Esophagus squamous epithelium (tissue), 4 donors: ENCODE data around the gene HIBADH.

Experiments
- CTCF ChIP-seq, 6 experiments: fragments of 450-650 bp in 4 of 6; fragments of 200-600 bp in 2 of 6; sonication (generic) in 2 of 6; IDR thresholded peaks; one replicate each; pipeline ENCODE4 v1.5.1; 2016 to 2019; ENCODE audit warnings: antibody characterized with exemption in 6 of 6, mild to moderate bottlenecking in 4 of 6, moderate library complexity in 4 of 6
- POLR2A ChIP-seq, 4 donors: fragments of 450-650 bp; IDR thresholded peaks; one replicate each; pipeline ENCODE4 v1.6.1; 2017; ENCODE audit warnings: antibody characterized with exemption in 4 of 4, mild to moderate bottlenecking in 4 of 4, moderate library complexity in 3 of 4

GRCh38 chr7:27549606-27550005, 113.1 kb downstream of the HIBADH start:
- TF ChIP-seq CTCF (IDR thresholded peaks at IDR 0.05) (no peak), POLR2A (IDR thresholded peaks at IDR 0.05) (no peak)
